Measurements from ENCODE around the gene CCND1.

CCND1 gene
- 0.31 to 2.0 reads per million in 2 donors for total RNA-seq

DNA sequence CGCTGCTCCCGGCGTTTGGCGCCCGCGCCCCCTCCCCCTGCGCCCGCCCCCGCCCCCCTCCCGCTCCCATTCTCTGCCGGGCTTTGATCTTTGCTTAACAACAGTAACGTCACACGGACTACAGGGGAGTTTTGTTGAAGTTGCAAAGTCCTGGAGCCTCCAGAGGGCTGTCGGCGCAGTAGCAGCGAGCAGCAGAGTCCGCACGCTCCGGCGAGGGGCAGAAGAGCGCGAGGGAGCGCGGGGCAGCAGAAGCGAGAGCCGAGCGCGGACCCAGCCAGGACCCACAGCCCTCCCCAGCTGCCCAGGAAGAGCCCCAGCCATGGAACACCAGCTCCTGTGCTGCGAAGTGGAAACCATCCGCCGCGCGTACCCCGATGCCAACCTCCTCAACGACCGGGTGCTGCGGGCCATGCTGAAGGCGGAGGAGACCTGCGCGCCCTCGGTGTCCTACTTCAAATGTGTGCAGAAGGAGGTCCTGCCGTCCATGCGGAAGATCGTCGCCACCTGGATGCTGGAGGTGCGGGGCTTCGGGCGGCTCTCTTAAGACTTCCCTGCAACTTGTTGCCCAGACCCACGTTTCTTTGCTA, at the start of gene CCND1:
Gene CCND1, plus strand, starts transcription at position 162 of the 587 bp plus-strand sequence. Its CDS starts 158 bp downstream, at position 320.
- no peak for DNase-seq

DNA sequence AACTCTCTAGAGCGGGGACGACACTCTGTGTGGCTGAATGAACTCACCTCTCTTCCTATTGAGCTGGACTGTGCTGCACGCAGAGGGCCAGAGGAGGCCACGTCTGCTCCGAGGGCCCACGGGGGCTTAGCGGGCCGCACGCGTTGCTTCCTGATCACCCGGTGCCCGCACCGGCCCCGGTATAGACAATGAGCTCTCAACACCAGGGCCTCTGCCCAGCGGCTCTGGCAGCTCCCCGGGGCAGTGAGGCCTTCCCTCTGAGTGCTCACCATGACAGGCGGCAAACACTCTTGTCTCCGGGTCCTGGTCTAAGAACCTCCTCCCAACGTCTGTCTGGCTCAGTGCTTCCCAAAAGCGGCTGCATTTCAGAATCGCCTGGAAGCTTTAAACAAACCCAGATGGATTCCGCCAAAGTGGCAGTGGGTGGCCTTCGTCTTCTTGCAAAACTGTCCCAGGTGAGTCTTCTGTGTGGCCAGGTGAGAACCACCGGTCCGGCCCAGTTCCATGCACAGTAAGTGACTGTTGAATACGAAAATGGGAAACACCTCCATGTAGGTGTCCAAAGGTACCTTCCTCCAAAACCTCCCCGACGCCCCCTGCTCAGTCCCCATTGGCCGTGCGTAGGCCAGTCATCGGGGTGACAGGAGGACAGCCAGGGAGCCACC, 47.8 kb upstream of the CCND1 start:
- DNase-seq, result no peak

DNA sequence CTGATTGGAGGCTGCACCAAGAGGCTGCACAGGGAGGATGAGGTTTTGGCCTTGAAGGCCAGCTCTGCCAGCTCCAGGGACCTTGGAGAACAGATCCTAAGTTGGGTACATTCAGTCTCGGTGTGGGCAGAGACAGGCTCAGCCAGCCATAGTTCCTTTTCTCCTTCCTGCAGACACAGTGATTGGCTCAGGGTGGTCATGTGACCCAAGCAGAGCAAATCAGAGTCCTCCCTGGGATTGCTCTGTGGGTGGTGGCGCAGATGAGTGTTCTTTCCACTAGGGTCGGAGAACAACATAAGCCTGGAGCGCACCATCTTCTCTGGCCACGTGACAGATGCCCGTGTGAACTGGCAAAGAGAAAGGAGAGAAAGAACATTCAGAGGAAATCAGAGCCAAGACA, 47.1 kb upstream of the CCND1 start:
- DNase-seq, result no peak

DNA sequence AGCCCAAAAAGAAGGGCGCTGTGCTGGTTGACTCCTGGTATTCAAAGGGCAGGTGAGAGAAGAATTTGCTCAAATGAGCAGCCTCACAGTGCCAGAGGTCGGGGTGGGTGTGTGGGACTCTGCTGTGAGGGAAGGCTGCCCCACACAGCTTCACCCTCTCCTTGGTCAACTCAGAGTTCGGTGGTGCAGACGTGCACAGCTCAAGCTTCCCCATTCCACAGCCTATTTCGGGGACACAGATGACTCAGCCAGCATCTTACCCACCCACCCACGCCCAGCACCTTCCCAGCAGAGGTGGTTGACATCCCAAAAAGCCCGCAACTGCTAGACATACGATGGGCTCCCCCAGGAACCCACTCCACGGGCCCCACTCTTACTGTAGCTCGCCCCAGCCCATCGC, 46.5 kb upstream of the CCND1 start:
- no peak for DNase-seq

DNA sequence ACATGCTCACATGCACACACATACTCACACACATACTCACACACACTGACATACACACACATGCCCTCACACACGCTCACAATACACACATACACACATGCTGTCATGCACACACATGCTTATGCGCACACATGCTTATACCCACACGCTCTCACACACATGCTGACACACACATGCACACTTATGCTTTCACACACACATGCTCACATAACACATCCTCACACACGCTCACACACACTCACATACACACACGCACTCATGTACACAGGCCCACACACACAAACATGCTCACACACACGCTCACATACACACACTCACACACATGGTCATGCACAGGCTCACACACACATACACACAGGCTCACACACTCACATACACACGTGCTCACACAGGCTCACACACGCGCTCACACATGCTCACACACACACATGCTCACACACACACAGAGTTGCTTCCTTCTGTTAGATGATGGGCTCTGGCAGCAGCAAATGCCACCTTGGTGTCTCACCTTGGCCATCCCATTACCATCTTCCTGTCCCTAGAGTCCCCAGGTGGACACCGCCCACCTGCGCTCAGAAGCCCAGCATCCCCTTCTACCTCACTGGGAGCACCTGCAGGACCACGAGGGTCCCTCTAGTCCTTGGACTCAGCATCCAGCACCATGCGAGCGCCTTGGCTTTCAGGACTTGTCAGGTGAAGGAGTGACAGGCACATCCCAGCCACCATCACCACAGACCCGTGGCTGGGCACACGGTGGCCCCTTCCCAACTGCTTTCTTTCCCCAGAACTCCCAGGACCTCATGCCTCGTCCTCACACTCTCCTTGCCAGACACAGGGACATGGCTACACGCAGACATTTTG, 44.9 kb upstream of the CCND1 start:
- DNase-seq, result no peak

DNA sequence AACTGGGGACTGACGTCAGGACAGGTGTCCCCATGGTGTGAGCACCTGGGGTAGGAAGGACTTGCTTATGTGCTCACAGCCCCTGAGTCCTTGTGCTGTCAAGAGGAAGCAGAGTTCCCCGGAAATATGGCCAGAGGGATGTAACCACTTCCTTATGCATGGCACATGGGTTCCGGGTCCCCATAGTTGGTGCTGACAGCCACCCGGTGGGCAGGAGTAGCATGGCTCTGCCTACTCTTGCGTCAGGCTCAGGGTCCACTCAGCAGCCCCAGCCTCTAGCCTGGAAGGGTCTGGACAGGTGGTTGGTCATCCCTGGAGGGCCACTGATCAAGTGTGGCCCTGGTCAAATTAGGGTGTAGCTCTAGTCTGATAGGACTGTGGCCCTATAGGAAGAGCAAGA, 42.8 kb upstream of the CCND1 start:
- no peak for DNase-seq

DNA sequence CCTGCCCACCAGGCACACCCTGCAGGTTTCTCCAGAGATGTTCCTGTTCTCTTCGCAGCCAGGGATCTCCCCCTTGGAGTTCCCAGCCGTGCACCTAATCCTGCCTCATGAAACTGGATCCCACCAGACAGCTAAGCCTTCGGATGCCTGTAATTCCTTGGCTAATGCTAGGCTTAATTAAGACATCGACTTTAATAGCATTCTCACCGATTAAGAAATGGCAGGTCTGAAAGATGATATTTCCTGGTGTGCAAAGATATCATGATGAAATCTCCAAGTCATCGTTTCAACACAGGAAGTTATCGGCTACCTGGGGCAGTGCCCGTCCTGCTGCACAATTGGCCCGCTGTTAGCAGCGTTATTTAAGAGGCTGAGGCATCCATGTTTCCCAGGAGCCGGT, 41.5 kb upstream of the CCND1 start:
- no peak for DNase-seq

DNA sequence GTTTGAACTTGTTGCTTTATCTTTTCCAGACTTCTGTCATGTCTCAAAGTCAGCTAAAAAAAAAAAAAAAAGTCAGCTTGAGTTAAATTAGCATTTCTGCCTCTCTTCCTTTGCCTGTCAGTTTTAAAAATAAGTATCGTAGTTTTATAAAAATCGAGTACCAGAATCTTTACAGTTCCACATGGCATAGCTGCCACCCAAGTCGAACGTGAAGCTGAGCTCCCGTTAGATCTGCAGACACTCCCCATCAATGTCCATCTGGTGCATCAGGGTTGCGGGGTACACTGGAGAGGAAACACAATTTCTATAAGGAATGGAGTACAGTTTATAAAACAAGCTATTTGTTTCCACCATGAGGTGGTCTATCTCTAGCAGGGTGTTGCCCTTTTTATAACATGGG, 41.0 kb upstream of the CCND1 start:
- DNase-seq, result no peak

DNA sequence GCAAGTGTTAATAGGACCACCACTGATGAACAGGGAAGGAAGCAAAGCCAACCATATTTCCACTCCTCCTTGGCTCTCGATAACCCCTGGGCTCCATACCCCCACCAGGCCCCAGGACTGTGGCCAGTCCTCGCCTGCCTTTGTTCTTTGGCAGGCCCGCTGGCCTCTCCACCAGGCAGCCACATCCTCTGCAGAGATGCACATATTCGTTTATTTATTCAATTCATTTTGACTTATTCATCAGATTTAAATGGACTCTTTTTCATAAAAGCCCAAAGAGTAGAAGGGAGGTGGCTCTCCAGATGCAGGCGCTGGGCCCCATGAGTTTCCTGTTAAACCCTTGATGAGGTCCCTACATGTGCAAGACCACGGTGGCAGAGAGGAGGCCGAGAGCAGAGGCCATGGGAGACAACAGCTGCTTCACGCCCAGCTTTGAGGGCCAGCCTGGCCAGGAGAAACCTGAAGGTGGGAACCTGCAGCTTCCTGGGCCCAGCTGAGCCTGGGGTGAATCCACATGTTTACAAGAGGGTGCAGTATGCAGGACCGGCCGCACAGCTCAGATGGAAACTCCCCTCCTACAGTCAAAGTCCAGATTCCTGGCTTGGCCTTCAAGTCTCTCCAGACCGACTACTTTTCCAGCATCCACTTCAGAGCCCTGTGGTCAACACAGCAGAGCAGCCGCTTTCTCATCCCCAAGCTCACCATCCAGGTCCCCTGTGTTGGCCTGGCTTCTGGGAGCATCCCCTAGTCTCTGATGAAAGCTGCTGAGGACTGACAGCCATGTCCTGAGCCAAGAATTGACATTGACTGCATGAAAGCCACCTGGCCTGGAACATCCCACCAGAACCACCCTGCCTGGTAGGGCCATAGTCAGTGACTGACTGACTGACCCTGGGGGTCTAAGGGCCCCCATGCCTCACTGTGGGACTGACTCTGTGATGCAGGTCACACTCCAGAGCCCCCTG, 39.7 kb upstream of the CCND1 start:
- no peak for DNase-seq

DNA sequence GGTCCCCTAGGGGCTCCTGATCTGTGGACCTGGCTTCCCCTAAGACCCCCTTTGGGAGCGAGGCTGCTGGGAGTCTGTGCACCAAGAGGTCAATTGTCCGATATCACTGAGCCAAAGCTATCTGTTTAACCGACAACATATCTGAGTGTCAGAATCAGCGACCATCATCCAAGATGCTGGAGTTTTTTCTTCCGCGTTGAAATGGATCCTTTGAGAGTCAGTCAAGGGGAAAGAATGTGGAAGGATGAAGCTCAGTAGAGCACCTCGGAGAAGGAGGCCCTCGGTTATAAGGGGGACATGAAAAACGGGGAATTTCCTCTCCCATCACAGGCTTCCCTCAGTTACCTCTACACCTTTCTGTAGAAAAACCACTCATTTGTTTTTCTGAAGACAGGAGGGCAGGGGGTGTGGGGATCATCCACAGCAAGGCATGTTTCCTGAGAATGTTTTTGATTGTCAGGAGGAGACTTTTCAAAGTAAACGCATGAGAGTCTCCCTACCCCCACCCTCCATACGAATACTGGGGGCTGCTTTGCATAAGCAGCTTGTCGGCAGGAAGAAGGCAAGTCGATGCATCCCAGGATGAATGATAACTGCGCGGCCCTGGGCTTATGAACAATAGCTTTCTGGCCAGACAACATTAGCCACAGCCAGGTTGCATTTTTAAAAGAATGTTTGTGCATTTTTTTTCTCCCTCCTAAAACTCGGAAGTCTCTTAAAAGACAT, 37.7 kb upstream of the CCND1 start:
- no peak for DNase-seq

DNA sequence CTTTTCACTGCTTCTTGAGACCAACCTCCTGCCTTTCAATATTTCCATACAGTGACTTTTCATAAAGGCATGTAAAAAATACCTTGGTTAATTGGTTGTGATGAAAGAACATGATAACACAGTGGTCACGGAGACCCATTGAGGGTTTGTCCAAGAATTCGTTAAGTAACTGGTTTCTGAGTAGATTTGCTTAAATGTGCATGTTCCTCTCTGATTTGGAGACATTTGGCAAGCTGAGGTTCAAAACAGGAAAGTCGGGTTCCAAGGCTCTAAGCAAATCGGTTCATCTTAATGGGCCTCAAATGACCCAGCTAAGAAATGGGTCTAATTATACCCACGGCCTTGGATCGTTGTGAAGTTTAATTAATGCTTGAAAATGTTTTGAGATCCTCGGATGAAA, 36.9 kb upstream of the CCND1 start:
- no peak for DNase-seq

DNA sequence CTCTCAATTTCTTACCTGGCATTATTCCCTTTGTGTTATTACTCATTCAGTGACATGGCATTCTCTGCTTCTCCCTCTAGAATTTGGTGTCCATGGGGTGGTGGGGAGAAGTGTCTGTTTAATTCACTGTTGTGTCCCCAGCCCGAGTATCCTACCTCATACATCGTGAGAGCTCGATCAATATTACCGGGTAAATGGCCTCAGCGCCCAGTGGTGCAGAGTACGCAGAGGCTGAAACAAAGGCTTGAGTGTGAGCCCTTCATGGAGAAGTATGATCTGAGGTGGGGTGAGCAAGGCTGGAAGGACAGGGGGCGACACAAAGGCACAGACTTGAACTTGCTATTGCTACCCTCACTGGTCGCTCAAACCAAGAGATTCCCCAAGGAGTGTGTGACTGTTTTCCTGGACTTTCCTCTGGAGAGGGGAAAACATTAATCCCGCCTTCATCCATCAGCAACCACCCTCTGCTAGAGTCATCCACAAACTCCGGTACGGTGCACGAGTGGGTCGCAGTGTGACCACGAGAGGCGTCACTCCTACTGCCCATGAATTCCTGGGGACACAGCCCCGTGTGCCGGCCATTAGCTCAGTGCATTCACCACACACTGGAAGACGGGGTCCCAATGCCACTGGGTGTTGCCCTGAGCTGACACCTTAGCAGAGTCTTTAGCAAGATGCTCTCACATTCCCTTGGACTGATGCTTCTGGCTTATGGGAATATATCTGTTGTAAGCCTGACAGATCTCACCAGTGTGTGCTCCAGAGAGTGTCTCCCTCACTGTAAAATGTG, 35.0 kb upstream of the CCND1 start:
- no peak for DNase-seq

DNA sequence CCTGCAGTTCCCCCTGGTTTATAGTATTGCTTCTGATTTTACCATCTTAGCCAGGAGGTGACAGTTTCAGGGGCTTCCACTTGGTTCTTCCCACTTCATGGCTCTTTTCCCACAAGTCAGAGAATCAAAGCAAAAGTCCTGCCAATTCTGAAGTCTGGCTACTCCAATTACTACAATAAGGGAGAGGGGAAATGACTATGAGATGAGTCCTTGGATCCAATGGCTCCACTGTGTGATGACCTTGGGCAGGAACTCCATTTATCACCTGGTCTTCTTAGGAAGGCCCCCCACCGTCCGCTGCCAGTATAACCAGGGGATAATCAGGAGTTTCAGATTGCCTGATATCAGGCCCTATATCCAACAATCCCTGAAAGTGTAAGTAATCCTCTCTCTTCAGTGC, 31.6 kb upstream of the CCND1 start:
- no peak for DNase-seq

DNA sequence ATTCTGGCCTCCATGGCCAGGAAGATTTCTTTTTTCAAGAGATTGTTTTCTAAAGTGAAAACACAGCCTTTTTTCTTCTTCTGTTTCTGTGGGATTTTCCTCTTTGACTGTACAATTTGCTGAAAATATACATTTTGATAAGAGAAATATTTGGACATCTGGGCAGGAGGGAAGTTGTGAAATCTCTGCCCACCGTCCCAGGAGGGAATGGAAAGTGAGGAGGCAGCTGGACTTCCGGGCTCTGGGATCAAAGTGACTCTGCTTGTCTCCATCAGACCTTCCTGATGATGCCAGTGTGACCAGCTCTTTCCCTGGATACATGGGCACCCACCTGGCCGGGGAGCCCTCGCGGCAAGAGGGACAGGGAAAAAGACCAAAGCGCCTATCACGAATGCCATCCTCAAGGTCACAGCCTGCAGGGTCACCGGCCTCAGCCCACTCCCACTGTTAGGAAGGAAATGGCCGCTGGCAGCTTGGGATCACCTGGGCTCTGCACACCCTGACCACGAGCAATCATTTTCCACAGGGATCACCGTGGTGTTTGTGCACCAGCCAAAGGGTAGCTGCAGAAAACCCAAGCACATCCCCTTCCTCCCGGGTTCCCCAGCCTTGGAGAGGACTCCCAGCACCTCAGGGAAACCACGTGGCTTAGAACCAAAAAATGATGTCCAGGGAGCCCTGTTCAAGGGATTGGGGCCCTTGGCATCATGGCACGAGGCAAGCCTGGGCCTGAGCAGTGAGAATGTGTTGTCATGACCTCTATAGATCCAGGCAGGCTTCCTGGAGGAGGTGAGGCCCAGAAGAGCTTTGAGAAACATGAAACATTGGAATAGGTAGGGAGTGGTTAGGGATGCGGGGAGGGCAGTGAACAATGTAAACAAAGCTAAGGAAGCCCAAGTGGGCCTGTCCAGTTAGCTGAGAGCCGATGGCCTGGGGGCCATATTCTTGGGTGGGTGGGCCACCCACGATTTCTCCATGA, 29.1 kb upstream of the CCND1 start:
- DNase-seq, result no peak

DNA sequence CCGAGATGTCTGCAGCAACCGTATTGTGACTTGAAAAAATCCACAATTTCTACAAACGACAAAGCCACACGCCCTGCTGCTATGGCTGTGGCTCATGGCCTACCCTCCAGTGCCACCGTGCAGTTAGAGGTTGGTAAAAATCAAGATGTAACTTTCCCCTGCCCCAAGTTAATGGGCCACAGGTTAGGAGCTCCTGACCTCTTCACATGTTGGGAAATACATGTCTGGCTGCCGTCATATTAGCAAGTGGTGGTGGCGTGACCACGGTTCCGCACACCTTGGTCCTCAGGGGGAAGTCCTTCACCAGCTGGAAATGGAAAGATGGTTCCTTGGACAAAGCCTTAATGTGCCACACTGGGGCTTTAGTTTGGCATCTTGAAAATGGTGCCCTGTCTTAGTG, 27.4 kb upstream of the CCND1 start:
- no peak for DNase-seq

DNA sequence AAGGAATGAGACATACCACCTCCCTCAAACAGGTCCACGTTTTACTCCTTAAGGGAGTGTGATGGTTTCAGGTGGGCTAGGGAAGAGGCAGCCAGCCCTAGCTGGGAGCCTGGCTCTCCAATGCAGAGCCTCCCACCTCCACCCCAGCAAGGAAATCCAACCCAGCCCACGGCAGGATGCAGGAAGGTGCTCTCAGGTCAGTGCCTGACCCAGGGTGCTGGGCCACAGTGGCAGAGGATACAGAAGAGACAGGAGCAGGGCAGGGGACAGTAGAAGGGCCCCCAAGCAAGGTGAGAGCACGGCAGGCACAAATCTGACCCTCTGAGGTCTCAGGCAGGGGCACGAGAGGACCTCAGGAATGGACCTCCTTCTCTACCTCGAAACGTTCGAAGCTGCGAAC, 26.9 kb upstream of the CCND1 start:
- no peak for DNase-seq

DNA sequence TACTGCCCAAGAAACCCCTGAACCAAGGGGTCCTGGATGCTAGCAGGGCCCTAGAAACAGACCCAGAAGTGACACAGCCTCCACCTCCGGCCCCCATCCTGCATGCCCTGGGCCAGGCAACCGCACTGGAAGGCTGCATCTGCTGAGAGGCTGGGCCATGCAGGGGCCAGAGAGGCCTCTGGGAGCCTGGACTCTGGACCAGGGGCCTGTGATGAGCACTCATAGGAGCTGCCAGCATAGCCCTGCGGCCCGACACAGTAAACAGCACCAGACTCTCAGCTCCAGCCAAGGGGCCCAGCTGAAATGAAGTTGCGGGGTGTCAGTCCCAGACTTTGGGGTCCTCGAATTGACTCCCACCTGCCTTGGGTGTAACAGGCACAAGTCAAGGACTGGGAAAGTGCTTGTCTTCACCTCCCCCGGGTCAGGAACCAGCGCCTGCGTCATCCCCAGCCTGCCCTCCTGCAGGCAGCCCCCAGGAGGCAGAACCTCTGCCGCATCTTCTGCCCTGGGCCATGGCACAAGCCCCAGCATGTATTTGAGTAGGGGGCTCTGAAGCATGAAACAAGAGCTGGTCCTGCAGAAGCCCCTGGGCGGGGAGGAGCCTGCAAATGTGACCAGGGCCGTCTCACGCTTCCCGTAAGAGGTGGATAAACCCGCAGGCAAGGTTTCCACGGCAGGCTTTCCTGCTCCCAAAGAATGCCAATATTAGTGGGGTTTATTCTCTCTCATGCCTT, 25.2 kb upstream of the CCND1 start:
- DNase-seq, result no peak

DNA sequence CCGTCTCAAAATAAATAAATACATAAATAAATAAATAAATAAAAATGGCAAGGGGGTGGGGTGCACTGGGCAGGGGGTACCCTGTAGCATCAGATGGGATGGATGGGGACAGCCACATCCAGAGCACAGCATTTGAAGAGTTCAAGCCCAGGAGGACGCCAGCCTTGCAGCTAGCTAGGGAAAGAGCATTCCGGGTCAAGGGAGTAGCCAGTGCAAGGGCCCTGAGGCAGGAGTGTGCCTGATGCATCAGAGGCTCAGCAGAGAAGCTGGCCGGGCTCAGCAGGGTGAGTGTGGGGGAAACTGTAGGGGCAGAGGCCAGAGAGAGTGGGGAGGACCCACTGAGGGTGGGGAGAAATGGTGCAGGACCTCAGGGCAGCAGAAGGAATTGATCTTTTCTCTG, 23.7 kb upstream of the CCND1 start:
- DNase-seq, result no peak

DNA sequence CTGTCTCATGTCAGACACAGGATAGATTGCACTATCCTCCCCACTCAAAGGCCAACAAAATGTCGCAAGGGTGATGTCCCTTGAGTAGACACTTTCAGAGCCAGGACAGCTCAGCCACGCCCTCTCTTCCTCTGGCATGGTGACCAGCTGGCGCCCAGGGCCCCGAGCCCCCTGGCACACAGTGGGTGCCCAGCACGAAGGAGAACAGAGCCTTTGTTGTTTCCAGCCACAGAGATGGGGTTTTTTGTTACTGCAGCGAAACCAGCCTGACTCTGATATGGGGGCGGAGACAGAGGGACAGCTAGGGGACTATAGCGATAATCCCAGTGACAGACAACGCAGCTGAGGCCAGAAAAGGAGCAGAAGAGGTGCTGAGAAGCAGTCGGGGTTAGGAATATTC, 23.3 kb upstream of the CCND1 start:
- DNase-seq, result no peak
